HepG2 (cell line): ENCODE measurements around the gene MRPL38. TPM values are rescaled to one million over a fixed set of nuclear protein-coding genes. Genes with fewer than 3 reads are reported as not detected.
A peak's percentile ranks its signal among the peaks of the same experiment; 100 is the strongest.

Source experiments
- HNRNPUL1 ChIP-seq: fragments of 200-400 bp; formaldehyde crosslinking; IDR thresholded peaks from 2 replicates; pipeline ENCODE4 v1.6.1; 2017; ENCODE audit warnings: low read depth, mild to moderate bottlenecking, low read length, moderate library complexity
- MIER2 ChIP-seq: IDR thresholded peaks from 2 replicates; pipeline ENCODE4 v1.6.1; 2016; ENCODE audit warnings: missing biosample characterization, missing genetic modification reagents
- REL ChIP-seq: sonication (generic); formaldehyde crosslinking; conservative IDR thresholded peaks from 2 replicates; pipeline ENCODE4 v1.8.0; 2022; ENCODE audit warnings: mild to moderate bottlenecking, missing genetic modification reagents, moderate library complexity
- REXO4 ChIP-seq: sonication (generic); formaldehyde crosslinking; IDR thresholded peaks from 2 replicates; pipeline ENCODE4 v1.8.0; 2022; ENCODE audit warnings: missing genetic modification reagents, mild to moderate bottlenecking, borderline replicate concordance
- SALL1 ChIP-seq: sonication (generic); formaldehyde crosslinking; IDR thresholded peaks from 2 replicates; pipeline ENCODE4 v1.8.0; 2022; ENCODE audit warnings: mild to moderate bottlenecking, missing genetic modification reagents
- SP2 ChIP-seq: sonication (generic); formaldehyde crosslinking; IDR thresholded peaks from 2 replicates; pipeline ENCODE4 v1.5.1; 2020; ENCODE audit warnings: mild to moderate bottlenecking, missing genetic modification reagents
- U2AF2 ChIP-seq: fragments of 200-400 bp; formaldehyde crosslinking; IDR thresholded peaks from 2 replicates; pipeline ENCODE4 v1.6.1; 2017; ENCODE audit warnings: low read depth, mild to moderate bottlenecking, low read length
- ZBTB1 ChIP-seq: sonication (generic); formaldehyde crosslinking; IDR thresholded peaks from 2 replicates; pipeline ENCODE4 v1.4.0; 2020; ENCODE audit warnings: missing genetic modification reagents, borderline replicate concordance
- ZBTB7A ChIP-seq: sonication (generic); formaldehyde crosslinking; IDR thresholded peaks from 2 replicates; pipeline ENCODE4 v1.8.0; 2022; ENCODE audit warnings: mild to moderate bottlenecking, missing genetic modification reagents
- ZFP37 ChIP-seq: sonication (generic); formaldehyde crosslinking; IDR thresholded peaks from 2 replicates; pipeline ENCODE4 v1.4.0; 2020; ENCODE audit warnings: missing genetic modification reagents, borderline replicate concordance
- ZNF816 ChIP-seq: sonication (generic); formaldehyde crosslinking; IDR thresholded peaks from 2 replicates; pipeline ENCODE4 v1.8.0; 2022; ENCODE audit warnings: missing genetic modification reagents, mild to moderate bottlenecking, borderline replicate concordance
- ZSCAN22 ChIP-seq: sonication (generic); formaldehyde crosslinking; IDR thresholded peaks from 2 replicates; pipeline ENCODE4 v1.4.0; 2020; ENCODE audit warnings: mild to moderate bottlenecking, missing genetic modification reagents
- polyA plus RNA-seq, 8 experiments: library from polyadenylated mRNA; depleted of rRNA in 3 of 8; stranded (reverse) in 7 of 8; unstranded in 1 of 8; fragments of >200 nt; fragmentation: Illumina TruSeq in 4 of 8; extraction: Trizol in 4 of 8; gene quantifications; 2 replicates each; pipeline versions ENCODE4 v1.2.1 to v1.2.3, GENCODE V29; 2011 to 2016; ENCODE audit warnings: low read depth in 4 of 8, missing spikeins in 1 of 8, mixed read lengths in 1 of 8; ENCODE audit not compliant: insufficient read depth in 1 of 8
- total RNA-seq, 5 experiments: library from RNA; depleted of rRNA; stranded (reverse); fragments of >200 nt; fragmentation: Illumina TruSeq; extraction: Trizol; gene quantifications; 2 replicates each; pipeline ENCODE4 v1.2.3, GENCODE V29; 2016; ENCODE audit warnings: low read depth in 1 of 5
- TF ChIP-seq, protein P1 (sequence below): IDR thresholded peaks from 2 replicates; pipeline ENCODE4 v1.6.1; 2016; ENCODE audit warnings: missing compliant biosample characterization, missing genetic modification reagents, borderline replicate concordance
- TF ChIP-seq, protein P2 (sequence below): sonication (generic); formaldehyde crosslinking; IDR thresholded peaks from 2 replicates; pipeline ENCODE4 v1.9.0; 2021; ENCODE audit warnings: missing genetic modification reagents, borderline replicate concordance
- TF ChIP-seq, protein P3 (sequence below): sonication (generic); formaldehyde crosslinking; IDR thresholded peaks from 2 replicates; pipeline ENCODE4 v1.4.0; 2020; ENCODE audit warnings: mild to moderate bottlenecking, missing genetic modification reagents
- TF ChIP-seq, protein P4 (sequence below): sonication (generic); formaldehyde crosslinking; IDR thresholded peaks from 2 replicates; pipeline ENCODE4 v1.4.0; 2020; ENCODE audit warnings: missing genetic modification reagents
- TF ChIP-seq, protein P5 (sequence below): sonication (generic); formaldehyde crosslinking; IDR thresholded peaks from 2 replicates; pipeline ENCODE4 v1.5.0; 2020; ENCODE audit warnings: missing genetic modification reagents, mild to moderate bottlenecking, borderline replicate concordance
- TF ChIP-seq, protein P6 (sequence below): sonication (generic); formaldehyde crosslinking; IDR thresholded peaks from 2 replicates; pipeline ENCODE4 v1.8.0; 2022; ENCODE audit warnings: missing genetic modification reagents, mild to moderate bottlenecking, borderline replicate concordance

Gene MRPL38
- total and polyA plus RNA-seq, 2 of the 13 experiments (the other 11 are each of a cell fraction or from before 2014, with no cell fraction given), result 83.7 to 125 TPM

DNA sequence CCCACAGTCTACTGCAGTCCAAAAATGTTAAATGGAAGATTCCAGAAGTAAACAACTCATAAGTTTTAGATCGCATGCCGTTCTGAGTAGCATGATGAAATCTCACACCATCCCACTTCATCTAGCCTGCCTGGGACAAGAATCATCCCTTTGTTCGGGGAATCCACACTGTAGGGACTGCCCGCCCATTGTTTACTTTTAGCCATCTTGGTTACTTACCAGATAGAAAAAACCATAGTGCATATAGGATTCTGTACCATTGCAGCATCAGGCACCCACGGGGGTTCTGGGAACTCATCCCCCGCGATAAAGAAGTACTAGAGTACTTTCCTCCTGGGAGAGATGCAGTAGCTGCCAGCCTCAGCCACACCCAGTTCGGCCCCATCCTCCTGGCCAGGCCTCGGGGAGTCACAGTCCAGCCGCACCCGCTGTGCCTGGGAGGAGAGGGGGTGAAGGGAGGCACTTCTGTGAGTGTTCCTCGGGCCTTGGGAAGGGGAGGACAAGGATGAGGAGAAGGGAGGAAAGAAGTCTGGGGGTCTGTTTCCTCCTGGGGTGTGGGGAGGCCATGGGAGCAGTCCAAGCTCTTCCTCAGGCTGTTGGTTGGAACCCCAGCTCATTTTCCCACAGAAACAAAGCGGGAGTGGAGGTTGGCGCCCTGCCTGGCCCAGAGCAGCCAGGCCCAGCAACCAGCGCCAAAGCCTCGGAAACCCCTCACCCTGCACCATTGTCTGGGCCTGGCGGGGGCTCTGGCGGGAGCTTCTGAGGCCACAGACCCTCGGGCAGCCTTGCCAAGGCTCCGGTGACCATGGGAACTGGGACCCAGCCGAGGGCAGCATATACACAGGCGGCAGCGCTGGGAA, 35.2 kb downstream of the MRPL38 start (continued):
- TF ChIP-seq, protein P1, sequence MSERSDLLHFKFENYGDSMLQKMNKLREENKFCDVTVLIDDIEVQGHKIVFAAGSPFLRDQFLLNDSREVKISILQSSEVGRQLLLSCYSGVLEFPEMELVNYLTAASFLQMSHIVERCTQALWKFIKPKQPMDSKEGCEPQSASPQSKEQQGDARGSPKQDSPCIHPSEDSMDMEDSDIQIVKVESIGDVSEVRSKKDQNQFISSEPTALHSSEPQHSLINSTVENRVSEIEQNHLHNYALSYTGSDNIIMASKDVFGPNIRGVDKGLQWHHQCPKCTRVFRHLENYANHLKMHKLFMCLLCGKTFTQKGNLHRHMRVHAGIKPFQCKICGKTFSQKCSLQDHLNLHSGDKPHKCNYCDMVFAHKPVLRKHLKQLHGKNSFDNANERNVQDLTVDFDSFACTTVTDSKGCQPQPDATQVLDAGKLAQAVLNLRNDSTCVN, result peak; percentile 89; the same call in 1 of the 2 replicates
- TF ChIP-seq ZBTB7A (CRISPR knock-in tag), result no peak
- TF ChIP-seq U2AF2, result no peak
- TF ChIP-seq ZNF816 (CRISPR knock-in tag), result peak; percentile 66; the same call in 1 of the 2 replicates
- TF ChIP-seq SP2, result no peak
- TF ChIP-seq MIER2 (CRISPR knock-in tag), result no peak; the same call in 1 of the 2 replicates
- TF ChIP-seq, protein P2, sequence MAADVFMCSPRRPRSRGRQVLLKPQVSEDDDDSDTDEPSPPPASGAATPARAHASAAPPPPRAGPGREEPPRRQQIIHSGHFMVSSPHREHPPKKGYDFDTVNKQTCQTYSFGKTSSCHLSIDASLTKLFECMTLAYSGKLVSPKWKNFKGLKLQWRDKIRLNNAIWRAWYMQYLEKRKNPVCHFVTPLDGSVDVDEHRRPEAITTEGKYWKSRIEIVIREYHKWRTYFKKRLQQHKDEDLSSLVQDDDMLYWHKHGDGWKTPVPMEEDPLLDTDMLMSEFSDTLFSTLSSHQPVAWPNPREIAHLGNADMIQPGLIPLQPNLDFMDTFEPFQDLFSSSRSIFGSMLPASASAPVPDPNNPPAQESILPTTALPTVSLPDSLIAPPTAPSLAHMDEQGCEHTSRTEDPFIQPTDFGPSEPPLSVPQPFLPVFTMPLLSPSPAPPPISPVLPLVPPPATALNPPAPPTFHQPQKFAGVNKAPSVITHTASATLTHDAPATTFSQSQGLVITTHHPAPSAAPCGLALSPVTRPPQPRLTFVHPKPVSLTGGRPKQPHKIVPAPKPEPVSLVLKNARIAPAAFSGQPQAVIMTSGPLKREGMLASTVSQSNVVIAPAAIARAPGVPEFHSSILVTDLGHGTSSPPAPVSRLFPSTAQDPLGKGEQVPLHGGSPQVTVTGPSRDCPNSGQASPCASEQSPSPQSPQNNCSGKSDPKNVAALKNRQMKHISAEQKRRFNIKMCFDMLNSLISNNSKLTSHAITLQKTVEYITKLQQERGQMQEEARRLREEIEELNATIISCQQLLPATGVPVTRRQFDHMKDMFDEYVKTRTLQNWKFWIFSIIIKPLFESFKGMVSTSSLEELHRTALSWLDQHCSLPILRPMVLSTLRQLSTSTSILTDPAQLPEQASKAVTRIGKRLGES (CRISPR knock-in tag), result no peak
- peak; percentile 50; the same call in 1 of the 2 replicates for TF ChIP-seq ZSCAN22
- TF ChIP-seq REXO4 (CRISPR knock-in tag), result no peak
- TF ChIP-seq, protein P3, sequence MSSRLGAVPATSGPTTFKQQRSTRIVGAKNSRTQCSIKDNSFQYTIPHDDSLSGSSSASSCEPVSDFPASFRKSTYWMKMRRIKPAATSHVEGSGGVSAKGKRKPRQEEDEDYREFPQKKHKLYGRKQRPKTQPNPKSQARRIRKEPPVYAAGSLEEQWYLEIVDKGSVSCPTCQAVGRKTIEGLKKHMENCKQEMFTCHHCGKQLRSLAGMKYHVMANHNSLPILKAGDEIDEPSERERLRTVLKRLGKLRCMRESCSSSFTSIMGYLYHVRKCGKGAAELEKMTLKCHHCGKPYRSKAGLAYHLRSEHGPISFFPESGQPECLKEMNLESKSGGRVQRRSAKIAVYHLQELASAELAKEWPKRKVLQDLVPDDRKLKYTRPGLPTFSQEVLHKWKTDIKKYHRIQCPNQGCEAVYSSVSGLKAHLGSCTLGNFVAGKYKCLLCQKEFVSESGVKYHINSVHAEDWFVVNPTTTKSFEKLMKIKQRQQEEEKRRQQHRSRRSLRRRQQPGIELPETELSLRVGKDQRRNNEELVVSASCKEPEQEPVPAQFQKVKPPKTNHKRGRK, result peak; percentile 42; the same call in 1 of the 2 replicates
- TF ChIP-seq, protein P4, sequence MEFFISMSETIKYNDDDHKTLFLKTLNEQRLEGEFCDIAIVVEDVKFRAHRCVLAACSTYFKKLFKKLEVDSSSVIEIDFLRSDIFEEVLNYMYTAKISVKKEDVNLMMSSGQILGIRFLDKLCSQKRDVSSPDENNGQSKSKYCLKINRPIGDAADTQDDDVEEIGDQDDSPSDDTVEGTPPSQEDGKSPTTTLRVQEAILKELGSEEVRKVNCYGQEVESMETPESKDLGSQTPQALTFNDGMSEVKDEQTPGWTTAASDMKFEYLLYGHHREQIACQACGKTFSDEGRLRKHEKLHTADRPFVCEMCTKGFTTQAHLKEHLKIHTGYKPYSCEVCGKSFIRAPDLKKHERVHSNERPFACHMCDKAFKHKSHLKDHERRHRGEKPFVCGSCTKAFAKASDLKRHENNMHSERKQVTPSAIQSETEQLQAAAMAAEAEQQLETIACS, result no peak
- TF ChIP-seq, protein P5, sequence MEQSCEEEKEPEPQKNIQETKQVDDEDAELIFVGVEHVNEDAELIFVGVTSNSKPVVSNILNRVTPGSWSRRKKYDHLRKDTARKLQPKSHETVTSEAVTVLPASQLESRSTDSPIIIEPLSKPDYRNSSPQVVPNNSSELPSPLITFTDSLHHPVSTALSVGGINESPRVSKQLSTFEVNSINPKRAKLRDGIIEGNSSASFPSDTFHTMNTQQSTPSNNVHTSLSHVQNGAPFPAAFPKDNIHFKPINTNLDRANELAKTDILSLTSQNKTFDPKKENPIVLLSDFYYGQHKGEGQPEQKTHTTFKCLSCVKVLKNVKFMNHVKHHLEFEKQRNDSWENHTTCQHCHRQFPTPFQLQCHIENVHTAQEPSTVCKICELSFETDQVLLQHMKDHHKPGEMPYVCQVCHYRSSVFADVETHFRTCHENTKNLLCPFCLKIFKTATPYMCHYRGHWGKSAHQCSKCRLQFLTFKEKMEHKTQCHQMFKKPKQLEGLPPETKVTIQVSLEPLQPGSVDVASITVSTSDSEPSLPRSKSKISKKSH (CRISPR knock-in tag), result peak; percentile 88
- TF ChIP-seq REL (CRISPR knock-in tag), result no peak
- no peak for TF ChIP-seq HNRNPUL1
- TF ChIP-seq SALL1 (CRISPR knock-in tag), result peak; percentile 89
- 0 out of 2 replicates have a peak, but pooled peaks have one; percentile 18 for TF ChIP-seq ZFP37 (CRISPR knock-in tag)
- TF ChIP-seq, protein P6, sequence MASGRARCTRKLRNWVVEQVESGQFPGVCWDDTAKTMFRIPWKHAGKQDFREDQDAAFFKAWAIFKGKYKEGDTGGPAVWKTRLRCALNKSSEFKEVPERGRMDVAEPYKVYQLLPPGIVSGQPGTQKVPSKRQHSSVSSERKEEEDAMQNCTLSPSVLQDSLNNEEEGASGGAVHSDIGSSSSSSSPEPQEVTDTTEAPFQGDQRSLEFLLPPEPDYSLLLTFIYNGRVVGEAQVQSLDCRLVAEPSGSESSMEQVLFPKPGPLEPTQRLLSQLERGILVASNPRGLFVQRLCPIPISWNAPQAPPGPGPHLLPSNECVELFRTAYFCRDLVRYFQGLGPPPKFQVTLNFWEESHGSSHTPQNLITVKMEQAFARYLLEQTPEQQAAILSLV (CRISPR knock-in tag), result 0 out of 2 replicates have a peak, but pooled peaks have one; percentile 25
- TF ChIP-seq ZBTB1 (CRISPR knock-in tag), result no peak
